ENCODE measurements around the gene CAMK2D. TPM values are rescaled to one million over a fixed set of nuclear protein-coding genes. Genes with fewer than 3 reads are reported as not detected.

CAMK2D gene
- total RNA-seq, 6 donors from 2014 or later, result 41.0 to 75.8 (median 51.9) TPM

GRCh38 chr4:113790478-113790877 lies 28.9 kb upstream of the CAMK2D start:
- H3K27me3 ChIP-seq, result no peaks in the 10 kb centered on the region
- no peak overlapping the region for H3K4me3 ChIP-seq
- ATAC-seq (ENCODE audit: low FRiP score in 2 of 2) (peak in 1 of 2 donors; percentile 49), DNase-seq (no peak)
- H3K27ac ChIP-seq, result no peak overlapping the region
- 65 to 83% methylated on average over 1 of the region's 1 CpG for WGBS, 2 donors
- no peaks in the 10 kb centered on the region for H3K36me3 ChIP-seq
- peaks cover 0 to 7% (median 0%) of the 10 kb centered on the region in 4 donors for H3K9me3 ChIP-seq
- TF ChIP-seq, protein P1, sequence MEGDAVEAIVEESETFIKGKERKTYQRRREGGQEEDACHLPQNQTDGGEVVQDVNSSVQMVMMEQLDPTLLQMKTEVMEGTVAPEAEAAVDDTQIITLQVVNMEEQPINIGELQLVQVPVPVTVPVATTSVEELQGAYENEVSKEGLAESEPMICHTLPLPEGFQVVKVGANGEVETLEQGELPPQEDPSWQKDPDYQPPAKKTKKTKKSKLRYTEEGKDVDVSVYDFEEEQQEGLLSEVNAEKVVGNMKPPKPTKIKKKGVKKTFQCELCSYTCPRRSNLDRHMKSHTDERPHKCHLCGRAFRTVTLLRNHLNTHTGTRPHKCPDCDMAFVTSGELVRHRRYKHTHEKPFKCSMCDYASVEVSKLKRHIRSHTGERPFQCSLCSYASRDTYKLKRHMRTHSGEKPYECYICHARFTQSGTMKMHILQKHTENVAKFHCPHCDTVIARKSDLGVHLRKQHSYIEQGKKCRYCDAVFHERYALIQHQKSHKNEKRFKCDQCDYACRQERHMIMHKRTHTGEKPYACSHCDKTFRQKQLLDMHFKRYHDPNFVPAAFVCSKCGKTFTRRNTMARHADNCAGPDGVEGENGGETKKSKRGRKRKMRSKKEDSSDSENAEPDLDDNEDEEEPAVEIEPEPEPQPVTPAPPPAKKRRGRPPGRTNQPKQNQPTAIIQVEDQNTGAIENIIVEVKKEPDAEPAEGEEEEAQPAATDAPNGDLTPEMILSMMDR (IDR thresholded peaks at IDR 0.05), result no peak
- TF ChIP-seq POLR2AphosphoS5 (IDR thresholded peaks at IDR 0.05), result no peak
- H3K4me1 ChIP-seq, result no peaks in the 10 kb centered on the region

DNA sequence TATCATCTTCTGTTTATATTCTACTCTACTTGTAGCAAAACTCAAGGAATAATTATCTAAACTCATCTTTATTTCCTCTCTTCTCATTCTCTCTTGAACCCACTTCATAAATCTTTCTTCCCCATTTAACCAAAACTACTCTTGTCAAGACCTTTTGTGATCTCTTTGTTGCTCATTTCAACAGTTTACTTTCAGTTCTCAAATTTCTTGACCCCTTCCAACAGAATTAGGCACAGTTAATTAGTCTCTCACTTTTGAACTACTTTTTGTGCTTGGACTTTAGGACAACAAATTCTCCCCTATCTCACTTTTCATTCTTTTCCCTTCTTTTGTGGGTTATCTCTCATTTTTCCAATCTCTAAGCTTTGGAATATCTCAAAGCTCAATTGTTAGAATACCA lies 27.4 kb upstream of the CAMK2D start:
- Histone ChIP-seq H3K9me3 (peaks cover 0 to 7% (median 0%) of the 10 kb centered on the region in 4 donors), H3K4me3 (no peak overlapping the region), H3K36me3 (no peaks in the 10 kb centered on the region), H3K27me3 (no peaks in the 10 kb centered on the region), H3K4me1 (peaks cover 4 to 13% (median 10%) of the 10 kb centered on the region in 4 donors), H3K27ac (no peak overlapping the region)
- DNase-seq (no peak), ATAC-seq (ENCODE audit: low FRiP score in 2 of 2) (no peak)
- TF ChIP-seq, protein P1 (IDR thresholded peaks at IDR 0.05), result no peak
- TF ChIP-seq POLR2A (IDR thresholded peaks at IDR 0.05) (no peak), EP300 (IDR thresholded peaks at IDR 0.05) (no peak), POLR2AphosphoS5 (IDR thresholded peaks at IDR 0.05) (no peak)

- H3K36me3 ChIP-seq, result no peaks in the 10 kb centered on the region
- no peaks in the 10 kb centered on the region for H3K9me3 ChIP-seq
- no peaks in the 10 kb centered on the region for H3K27me3 ChIP-seq
- H3K4me3 ChIP-seq, result no peak overlapping the region
- peaks cover 4 to 13% (median 10%) of the 10 kb centered on the region in 4 donors for H3K4me1 ChIP-seq
- TF ChIP-seq POLR2AphosphoS5 (IDR thresholded peaks at IDR 0.05) (no peak), EP300 (IDR thresholded peaks at IDR 0.05) (no peak), POLR2A (IDR thresholded peaks at IDR 0.05) (no peak)
- TF ChIP-seq, protein P1 (IDR thresholded peaks at IDR 0.05), result no peak
- ATAC-seq (ENCODE audit: low FRiP score in 2 of 2), result peak in 1 of 2 donors; percentile 33
- DNase-seq, result no peak
- 78 to 83% methylated on average over 2 of the region's 2 CpGs for WGBS, 2 donors
- H3K27ac ChIP-seq, result no peak overlapping the region
These were observed 24.2 kb upstream of the CAMK2D start for GRCh38 chr4:113785781-113786180.

- H3K27me3 ChIP-seq, result no peaks in the 10 kb centered on the region
- no peak for DNase-seq
- 59 to 61% methylated on average over 2 of the region's 2 CpGs for WGBS, 2 donors
- H3K4me3 ChIP-seq, result no peak overlapping the region
- TF ChIP-seq POLR2A (IDR thresholded peaks at IDR 0.05), result no peak
- TF ChIP-seq POLR2AphosphoS5 (IDR thresholded peaks at IDR 0.05), result peak in 1 of 2 donors; percentile 45
- peak in 1 of 4 donors; percentile 46 for TF ChIP-seq EP300 (IDR thresholded peaks at IDR 0.05)
- TF ChIP-seq, protein P1 (IDR thresholded peaks at IDR 0.05), result no peak
- H3K9me3 ChIP-seq, result no peaks in the 10 kb centered on the region
- no peaks in the 10 kb centered on the region for H3K36me3 ChIP-seq
- peak in 1 of 2 donors; percentile 87 for ATAC-seq (ENCODE audit: low FRiP score in 2 of 2)
- H3K4me1 ChIP-seq, result peaks cover 4 to 13% (median 10%) of the 10 kb centered on the region in 4 donors
- peak overlapping the region in 2 of 4 donors; percentile 4 to 27 for H3K27ac ChIP-seq
These were observed 23.1 kb upstream of the CAMK2D start for GRCh38 chr4:113784497-113785250.

GRCh38 chr4:113783701-113784100 lies 22.2 kb upstream of the CAMK2D start:
- WGBS, 2 donors, result 93% methylated on average over 6 of the region's 6 CpGs
- TF ChIP-seq EP300 (IDR thresholded peaks at IDR 0.05) (no peak), POLR2AphosphoS5 (IDR thresholded peaks at IDR 0.05) (no peak), POLR2A (IDR thresholded peaks at IDR 0.05) (no peak)
- TF ChIP-seq, protein P1 (IDR thresholded peaks at IDR 0.05), result no peak
- Histone ChIP-seq H3K27me3 (no peaks in the 10 kb centered on the region), H3K9me3 (no peaks in the 10 kb centered on the region), H3K36me3 (no peaks in the 10 kb centered on the region), H3K27ac (no peak overlapping the region), H3K4me1 (peaks cover 4 to 13% (median 10%) of the 10 kb centered on the region in 4 donors), H3K4me3 (no peak overlapping the region)
- DNase-seq (no peak), ATAC-seq (ENCODE audit: low FRiP score in 2 of 2) (no peak)
